D341Med (cell line): ENCODE results near the gene LBR.
"Not testable (repeated sequence)": the region's sequence is repeated elsewhere in the genome, so short reads cannot be mapped to it uniquely, and the experiment has no call there.

ENCODE experiments used
- DNase-seq: peaks from one replicate; pipeline ENCODE4 v3.0.0; 2012; ENCODE audit warnings: low spot score

LBR gene

DNA sequence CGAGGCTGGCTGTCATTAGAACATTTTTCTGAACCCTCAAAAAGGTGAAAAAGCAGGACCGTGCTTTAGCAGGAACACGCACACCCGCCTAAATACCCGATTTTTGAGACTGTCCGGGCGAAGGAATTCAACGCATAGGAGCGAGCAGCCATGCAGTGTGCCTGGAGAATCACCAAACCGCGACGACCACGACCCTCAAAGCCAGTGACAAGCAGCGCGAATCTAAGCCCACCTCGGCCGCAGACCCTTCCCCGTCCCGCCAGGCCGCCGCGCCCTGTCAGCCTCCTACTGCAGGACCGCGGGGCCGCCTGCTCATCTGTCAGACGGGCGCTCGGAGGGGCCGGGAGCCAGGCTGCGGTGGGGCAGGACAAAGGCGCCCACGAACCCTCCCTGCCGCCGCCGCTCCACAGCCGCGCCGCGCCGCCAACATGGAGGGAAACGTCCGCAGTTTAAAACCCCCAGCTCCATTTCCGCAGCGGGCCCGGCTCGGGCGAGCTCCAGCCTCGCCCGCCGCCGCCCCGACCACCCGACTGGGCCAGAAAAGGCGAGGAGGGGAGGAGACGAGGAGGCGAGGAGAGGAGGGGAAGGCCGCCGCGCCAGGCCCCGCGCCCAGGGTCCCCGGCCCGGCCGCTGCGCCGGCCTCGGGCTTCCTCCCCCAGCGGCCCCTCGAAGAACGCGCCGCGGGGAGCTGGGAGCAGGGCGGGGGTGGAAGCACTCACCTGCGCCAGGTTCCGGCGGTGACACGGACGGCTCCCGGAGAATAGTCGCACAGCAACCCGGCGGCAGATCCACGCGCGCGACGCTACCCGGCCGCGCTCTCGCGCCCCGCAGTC, at the start of gene LBR:
Gene LBR, minus strand, starts transcription at position 804 of the 833 bp plus-strand sequence. CDS start 3,963 bp downstream, outside the sequence.
- DNase-seq, result no peak

DNA sequence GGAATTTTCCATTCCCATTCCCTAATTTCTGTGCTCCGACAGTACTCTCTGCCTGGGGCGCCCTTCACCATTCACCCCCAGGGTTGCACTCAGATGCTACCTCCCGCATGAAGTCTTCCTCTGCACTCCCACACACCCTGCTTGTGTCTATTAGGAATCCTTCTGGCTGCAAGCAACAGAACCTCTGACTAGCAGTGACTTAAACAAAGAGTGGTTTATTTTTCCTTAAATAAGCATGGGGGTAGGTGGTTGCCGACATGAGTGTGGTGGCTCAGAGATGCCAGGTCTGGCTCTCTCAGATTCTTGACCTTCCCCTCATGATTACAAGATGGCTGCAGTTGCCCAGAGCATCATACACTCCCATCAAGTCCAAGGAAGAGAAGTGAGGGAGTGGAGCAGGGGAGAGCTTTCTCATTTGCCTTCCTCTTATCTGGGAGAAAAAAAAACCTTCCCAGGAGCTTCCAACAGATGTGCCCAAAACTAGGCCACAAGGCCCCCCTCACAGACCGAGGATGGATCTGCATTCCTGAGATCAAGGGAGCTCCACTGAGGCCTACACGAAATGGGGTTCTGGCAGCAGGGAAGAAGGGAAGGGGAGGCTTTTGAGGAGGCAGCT, 49.6 kb upstream of the LBR start:
- DNase-seq, result no peak

DNA sequence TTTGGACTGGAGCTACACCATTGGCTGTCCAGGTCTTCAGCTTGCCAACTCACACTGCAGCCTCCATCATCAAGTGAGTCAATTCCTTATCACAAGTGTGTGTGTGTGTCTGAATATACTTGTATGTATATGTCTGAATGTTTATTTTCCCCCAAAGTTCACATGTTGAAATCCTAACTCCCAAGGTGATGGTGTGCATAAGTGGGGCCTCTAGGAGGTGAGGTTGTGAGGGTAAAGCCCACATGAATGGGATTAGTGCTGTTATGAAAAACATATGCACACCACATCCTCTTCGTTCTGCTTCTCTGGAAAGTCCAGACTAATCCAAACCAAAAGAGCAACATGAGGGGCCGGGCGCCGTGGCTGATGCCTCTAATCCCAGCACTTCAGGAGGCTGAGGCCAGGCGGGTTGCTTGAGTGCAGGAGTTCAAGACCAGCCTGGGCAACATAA, 48.7 kb upstream of the LBR start:
- DNase-seq, result no peak

DNA sequence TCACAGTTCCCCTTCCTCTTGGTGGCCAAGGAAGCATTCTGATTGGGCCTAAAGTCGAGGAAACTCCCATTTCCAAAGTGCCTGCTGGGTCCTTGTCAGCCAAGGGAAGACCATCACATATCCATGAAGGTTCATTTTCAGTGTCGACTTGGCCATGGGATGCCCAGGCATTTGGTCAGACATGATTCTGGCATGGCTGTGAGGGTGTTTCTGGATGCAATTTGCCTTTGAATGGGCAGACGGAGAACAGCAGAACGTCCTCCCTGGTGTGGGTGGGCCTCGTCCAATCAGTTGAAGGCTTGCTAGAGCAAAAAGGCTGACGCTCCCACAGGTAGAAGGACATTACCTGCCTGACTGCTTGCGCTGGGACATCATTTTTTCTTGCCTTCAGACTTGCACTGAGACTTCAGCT, 48.3 kb upstream of the LBR start:
- DNase-seq, result no peak

DNA sequence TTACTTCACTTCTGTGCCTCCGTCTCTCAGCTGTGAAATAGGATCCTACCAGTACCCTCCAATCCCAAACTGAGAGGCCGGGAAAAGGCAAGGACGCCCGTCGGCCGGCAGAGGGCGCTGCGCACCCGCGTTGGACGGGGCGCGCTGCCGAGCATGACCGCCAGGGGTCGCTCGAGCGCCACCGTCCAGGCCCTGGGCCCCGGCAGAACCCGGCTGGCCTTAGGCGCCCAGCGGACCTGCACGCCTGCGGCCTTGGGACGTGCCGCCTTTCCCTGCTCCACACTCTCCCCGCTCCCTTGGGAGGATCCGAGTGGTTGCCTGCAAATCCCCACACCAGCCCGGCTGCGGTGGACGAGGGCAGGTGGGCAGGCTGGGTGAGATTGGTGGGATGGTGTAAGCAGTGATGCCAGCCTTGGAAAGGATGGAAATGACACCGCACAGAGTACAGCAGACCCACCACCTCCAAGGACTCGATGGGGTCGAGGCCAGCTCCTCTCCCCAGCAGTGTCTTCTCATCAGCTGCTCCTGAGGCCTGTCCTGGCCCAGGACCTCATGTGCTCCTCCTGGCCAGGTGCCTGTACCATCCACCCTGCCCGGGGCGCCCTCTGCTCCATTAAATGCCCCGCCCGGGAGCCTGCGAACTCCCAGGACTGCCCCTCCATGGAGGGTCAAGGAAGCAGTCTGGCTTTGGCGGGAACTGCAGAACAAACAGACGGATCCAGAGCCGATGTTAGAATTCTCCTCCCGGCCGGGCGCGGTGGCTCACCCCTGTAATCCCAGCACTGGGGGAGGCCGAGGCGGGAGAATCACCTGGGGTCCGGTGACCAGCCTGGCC, 47.4 kb upstream of the LBR start:
- DNase-seq, result peak; percentile 96

DNA sequence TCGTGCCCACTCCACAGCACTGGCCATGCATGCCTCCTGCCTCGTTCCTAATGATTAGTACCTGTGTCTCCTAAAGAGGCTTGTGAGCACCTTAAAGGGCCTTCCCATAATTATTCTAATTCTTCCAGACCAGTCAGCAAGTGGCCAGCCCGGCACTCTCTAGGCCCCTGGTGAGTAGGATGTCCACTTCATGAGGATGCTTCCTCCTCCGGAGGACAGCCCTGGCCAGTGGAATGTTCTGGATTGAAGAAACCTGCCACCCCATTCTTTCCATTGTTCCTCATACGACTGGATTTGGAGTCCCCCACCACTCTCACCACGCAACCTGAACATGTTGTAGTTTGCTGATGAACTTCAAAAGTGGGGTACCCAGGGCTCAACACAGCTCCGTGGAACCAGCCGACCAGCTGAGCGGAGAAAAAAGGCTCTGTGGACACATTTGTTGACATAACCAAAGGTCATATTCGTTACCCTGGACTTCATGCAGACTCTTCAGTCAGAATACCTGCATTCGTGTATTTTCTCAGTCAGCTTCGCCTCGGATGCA, 46.7 kb upstream of the LBR start:
- no peak for DNase-seq

DNA sequence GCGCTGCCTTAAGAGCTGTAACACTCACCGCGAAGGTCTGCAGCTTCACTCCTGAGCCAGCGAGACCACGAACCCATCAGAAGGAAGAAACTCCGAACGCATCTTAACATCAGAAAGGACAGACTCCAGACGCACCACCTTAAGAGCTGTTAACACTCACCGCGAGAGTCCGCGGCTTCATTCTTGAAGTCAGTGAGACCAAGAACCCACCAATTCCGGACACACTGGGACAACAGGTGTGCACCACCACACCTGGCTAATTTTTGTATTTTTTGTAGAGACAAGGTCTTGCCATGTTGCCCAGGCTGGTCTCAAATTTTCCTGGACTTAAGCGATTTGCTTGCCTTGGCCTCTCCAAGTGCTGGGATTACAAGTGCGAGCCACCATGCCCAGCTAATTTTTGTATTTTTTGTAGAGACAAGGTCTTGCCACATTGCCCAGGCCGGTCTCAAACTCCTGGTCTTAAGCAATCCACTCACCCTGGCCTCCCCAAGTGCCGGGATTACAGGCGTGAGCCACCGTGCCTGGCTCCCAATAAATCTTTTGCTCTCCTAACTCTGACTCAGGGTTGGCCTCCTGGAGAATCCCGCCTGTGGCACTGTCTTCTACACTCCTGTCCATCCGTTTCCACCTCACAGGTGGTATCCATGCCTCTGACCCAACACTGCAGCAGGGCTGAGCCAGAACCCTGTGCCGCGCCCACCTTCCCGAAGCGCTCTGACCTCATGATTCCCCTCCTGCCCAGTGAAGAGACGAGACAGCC, 46.0 kb upstream of the LBR start:
- DNase-seq, result not testable (repeated sequence)

DNA sequence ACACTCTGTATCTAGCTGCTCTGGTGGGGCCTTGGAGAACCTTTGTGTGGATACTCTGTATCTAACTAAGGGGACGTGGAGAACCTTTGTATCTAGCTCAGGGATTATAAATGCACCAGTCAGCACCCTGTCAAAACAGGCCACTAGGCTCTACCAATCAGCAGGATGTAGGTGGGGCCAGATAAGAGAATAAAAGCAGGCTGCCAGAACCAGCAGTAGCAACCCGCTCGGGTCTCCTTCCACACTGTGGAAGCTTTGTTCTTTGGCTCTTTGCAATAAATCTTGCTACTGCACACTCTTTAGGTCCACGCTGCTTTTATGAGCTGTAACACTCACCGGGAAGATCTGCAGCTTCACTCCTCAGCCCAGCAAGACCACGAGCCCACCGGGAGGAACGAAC, 45.4 kb upstream of the LBR start:
- not testable (repeated sequence) for DNase-seq

DNA sequence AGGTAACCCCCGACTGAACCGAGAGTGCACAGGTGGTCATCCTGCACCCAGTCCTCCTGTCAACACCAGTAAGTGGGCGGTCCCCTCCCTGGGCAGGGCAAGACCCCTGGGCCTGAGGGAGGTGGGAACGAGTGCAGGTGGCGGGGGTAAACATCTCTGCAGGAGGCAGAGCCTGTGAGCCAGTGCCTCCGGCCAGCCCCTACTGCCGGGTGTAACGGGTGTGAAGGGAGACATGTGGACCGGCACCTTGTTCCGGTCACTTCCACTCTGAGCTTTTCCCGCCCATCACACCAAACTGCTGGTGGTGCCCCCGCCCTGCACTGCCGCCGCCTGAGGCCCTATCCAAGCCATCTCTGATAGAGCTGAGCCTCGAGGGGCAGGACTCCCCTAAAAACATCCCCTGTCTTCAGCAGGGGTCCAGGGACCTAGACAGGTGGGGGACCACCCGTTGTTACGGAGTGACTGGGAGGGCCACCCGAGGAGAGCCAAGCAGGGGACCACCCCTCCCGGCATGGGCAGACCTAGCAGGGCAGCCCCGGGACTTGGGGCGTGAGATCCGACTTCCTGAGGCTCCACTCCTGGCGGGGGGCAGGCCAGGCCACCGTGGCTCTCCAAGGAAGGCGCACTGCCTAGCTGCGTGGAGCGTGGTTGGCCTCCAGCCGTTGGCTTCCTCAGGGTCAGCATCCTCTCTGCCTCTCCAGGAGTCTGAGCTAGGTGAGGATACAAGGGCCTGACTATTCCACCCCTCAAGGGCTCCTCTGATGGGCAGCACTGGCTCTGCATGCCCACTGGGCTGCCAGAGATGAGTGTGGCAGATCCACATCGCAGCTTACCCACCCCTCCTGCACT, 43.8 kb upstream of the LBR start:
- no peak for DNase-seq

DNA sequence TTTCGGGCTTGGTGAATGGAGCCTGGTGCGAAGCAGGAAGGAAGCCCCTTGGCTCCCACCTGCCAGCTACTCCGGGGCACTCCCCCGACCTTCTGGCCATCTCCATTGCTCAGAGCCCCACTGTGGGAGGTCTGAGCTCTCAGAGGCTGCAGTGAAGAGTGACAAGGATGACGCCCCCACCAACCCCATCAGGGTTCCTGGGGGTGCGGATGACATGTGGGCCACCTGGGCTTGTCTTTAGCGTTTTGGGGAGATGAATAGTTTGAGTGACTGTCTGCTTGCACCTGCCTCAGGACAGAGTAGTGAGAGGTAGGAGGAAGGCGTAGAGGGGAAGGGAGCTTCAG, 43.2 kb upstream of the LBR start:
- no peak for DNase-seq

DNA sequence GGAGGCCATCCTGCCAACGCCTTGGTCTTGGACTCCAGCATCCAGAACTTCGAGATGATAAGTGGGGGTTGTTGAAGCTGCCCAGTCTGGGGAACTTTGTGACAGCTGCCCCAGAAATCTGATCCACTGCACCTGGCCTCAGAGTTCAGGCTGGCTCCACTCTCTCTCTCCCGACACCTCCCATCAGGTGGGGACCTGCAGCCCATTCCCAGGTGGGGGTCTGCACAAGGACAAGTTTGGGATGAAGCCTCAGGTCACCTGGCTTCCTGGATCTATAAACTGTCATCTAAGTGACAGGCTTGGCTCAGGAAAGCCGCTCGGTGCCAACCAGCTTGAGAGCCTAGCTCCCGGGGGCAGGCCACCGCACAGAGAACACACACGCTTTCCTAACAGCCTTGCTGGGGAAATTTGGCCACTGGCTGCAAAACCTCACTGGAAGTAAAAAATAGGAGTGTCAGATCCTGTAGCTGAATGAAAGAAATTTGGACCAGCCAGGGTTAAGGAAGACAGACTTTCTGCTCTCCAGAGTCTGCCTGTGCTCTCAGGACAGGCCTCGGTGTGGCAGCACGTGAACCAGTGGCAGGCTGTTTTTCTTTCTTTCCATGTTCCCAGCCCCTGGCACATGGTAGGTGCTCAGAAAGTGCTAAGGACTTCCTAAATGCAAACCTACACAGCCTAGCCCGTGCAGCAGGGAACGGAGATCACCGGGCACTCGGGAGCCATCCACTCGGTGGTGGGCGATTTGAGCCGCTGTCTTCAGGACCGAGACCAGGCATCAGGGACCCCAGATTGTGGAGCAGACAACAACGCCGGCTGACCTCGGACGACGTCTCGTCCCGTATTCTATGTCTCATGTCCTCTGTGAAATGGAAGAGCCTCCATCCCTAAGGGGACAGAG, 42.6 kb upstream of the LBR start:
- DNase-seq, result no peak

DNA sequence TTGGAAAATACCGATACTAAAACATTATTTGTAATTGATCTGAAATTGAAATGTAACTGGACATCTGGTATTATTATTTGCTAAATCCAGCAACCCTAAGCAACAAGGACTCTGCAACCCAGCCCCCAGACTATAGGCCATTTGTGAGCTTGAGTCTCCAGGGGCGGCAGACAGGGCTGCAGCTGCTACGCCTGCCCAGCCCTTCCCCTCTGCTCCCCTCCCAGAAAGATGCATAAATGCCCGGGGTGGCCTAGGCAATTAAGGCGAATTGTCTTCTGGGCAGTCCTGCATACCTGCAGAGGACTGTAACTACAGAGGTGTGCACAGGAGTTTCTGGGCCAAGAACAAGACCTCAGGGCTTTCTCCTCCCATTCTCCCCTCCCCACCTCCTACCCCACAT, 41.2 kb upstream of the LBR start:
- DNase-seq, result no peak

DNA sequence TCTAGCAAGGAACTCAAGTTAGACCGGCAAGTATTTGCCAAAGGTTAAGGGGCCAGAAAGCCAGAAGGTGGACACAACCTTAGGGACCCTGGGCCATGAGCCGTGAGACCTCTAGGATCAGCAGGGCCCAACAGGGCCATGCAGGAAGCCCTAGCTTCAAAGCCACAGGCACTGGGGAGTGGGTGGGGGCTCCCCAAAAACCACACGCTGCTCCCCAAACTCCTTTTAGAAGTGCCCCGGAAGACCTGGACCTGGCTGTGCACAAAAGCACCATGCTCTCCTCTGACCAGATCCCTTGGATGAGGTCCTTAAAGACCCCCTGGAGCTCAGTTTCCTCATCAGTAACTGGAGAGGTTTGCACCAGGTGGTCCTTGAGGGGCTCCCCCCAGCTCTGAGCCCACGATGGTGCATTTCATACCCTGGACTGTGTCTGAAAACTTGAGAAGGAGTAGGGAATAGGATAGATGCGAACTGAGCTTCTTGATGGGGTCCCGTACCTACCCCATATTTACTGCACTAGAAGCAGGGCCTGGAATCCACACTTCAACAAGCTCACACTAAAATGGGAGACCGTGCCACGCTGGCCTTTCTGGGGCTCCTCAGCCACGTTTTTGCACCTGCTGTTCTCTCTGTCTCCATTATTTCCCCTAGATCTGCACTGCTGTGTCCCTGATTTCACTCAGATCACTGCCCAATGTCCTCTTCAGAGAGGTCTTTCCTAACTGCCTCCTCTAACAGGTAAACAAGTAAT, 40.6 kb upstream of the LBR start:
- no peak for DNase-seq

DNA sequence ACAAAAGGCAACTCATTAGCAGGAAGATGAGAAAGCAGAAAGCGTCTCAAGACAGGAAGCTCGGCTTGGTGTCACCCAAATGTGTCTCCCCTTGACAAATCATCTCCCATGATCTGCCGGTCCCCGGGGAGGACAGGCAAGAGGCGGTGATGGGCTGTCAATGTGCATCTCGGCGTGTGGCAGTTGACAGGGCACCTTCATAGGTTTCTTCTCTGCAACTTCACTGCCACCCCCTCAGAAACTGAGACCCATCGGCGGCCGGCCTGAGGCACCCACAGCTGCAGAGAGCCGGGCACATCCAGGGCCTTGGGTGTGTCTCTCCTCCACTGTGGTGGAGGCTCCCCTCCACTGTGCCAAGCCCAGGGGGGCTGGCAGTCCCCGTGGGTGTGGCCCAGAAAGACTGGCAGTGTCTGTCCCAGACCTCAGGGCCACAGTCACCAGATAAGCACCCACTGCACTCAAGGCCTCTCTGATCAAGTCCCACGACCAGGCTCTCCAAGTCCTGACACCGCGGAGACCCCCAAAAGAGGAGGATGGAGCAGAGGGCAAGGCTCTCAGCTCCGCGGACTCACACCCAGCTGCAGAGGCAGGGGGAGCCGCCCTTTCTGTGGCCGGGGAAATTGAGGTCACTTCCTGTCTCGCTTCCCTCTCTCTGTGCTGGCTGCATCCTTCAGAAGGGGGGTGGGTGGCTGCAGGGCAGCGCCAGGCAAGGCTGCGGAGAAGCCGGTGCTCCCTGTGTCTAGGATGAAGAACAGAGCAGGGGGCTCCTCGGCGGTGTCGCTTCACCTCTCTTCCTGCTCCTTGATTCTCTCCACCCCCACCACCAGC, 39.6 kb upstream of the LBR start:
- DNase-seq, result no peak

DNA sequence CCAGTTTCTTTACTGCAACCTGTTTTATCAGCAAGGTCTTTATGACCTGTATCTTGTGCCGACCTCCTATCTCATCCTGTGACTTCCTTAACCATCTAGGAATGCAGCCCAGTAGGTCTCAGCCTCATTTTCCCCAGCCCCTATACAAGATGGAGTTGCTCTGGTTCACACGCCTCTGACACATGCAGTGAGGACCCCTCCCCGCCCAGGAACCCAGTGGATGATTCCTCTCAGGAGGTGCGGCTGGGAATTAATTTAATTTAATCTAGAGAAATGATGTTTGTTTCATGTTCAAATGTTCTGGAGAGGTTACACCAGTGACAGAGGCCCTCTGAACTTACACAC, 39.0 kb upstream of the LBR start:
- no peak for DNase-seq

DNA sequence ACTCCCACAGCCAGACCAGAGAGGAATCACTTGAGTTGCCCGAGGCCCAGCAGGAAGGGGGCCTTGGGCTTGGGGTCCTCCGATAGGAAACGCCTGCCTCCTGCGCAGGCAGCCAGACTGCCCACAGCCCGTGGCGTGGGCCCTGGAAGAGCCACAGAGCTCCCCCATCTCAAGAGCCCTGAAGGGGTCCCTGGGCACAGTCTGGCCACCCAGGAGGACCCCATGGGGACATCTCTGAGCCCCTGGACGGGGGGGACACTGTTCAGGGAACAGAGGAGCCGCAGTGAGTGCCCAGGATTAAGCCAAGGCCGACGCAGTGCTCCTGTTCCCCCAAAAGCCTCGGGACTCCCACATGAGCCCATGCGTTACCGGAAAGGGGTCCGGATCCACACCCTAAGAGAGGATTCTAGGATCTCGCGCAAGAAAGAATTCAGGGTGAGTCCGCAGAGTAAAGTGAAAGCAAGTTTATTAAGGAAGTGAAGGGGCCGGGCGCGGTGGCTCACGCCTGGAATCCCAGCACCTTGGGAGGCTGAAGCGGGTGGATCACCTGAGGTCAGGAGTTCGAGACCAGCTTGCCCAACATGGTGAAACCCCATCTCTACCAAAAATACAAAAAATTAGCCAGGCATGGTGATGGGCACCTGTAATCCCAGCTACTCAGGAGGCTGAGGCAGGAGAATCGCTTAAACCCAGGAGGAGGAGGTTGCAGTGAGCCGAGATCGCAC, 38.1 kb upstream of the LBR start:
- DNase-seq, result no peak
